DND-41 (cell line): ENCODE data around the gene PTPN9.

Experiments
- ATAC-seq: fragments of 200-7000 bp; cut with Tn5 transposase; 3 replicates; pipeline ENCODE4 v1.9.1; 2021; ENCODE audit warnings: low read depth; ENCODE audit not compliant: insufficient read depth
- DNase-seq: peaks from one replicate; pipeline ENCODE4 v3.0.0-alpha.2; 2020
- H2AFZ ChIP-seq: 2 replicates; pipeline ENCODE4 v1.6.0; 2012; ENCODE audit warnings: low read depth, low read length
- H3K27ac ChIP-seq: 2 replicates; pipeline ENCODE4 v1.5.1; 2012; ENCODE audit warnings: low read length, inconsistent platforms
- H3K27me3 ChIP-seq: fragments of 200-600 bp; sonication (generic); 2 replicates; pipeline ENCODE4 v1.6.0; 2012; ENCODE audit warnings: low read length, mild to moderate bottlenecking, inconsistent platforms; ENCODE audit not compliant: insufficient read depth, poor library complexity
- H3K36me3 ChIP-seq: 2 replicates; pipeline ENCODE4 v1.5.1; 2012; ENCODE audit warnings: low read length, inconsistent platforms; ENCODE audit not compliant: insufficient read depth
- H3K4me1 ChIP-seq: 2 replicates; pipeline ENCODE4 v1.5.1; 2012; ENCODE audit warnings: mild to moderate bottlenecking, low read length; ENCODE audit not compliant: insufficient read depth
- H3K4me2 ChIP-seq: 2 replicates; pipeline ENCODE4 v1.6.0; 2012; ENCODE audit warnings: mild to moderate bottlenecking, moderate library complexity, low read length, inconsistent platforms; ENCODE audit not compliant: insufficient read depth
- H3K4me3 ChIP-seq, 2 experiments: fragments of 200-600 bp in 1 of 2; shearing (Covaris generic) in 1 of 2; 2 replicates each; pipeline ENCODE4 v1.5.1; 2012 to 2016; ENCODE audit warnings: inconsistent platforms in 2 of 2, low read length in 2 of 2, mild to moderate bottlenecking in 2 of 2, low read depth in 1 of 2, moderate library complexity in 1 of 2
- H3K79me2 ChIP-seq: 2 replicates; pipeline ENCODE4 v1.6.0; 2012; ENCODE audit warnings: low read length, inconsistent platforms; ENCODE audit not compliant: insufficient read depth
- H3K9ac ChIP-seq: 2 replicates; pipeline ENCODE4 v1.6.0; 2012; ENCODE audit warnings: low read depth, mild to moderate bottlenecking, inconsistent platforms, low read length, moderate library complexity
- H3K9me3 ChIP-seq: 2 replicates; pipeline ENCODE4 v1.5.1; 2012; ENCODE audit warnings: low read length, moderate library complexity, mild to moderate bottlenecking, inconsistent platforms; ENCODE audit not compliant: insufficient read depth, severe bottlenecking
- H4K20me1 ChIP-seq: 2 replicates; pipeline ENCODE4 v1.6.0; 2012; ENCODE audit warnings: low read length; ENCODE audit not compliant: insufficient read depth
- EZH2 ChIP-seq: IDR thresholded peaks from 3 replicates; pipeline ENCODE4 v1.6.1; 2012; ENCODE audit warnings: borderline replicate concordance, low read depth, mild to moderate bottlenecking, moderate library complexity, low read length, inconsistent platforms; ENCODE audit not compliant: severe bottlenecking
- TF ChIP-seq, protein P1 (sequence below): IDR thresholded peaks from 2 replicates; pipeline ENCODE4 v1.5.1; 2012; ENCODE audit warnings: borderline replicate concordance, low read length, moderate library complexity, mild to moderate bottlenecking; ENCODE audit not compliant: poor library complexity, severe bottlenecking; ENCODE audit errors: extremely low read depth

PTPN9 gene

DNA sequence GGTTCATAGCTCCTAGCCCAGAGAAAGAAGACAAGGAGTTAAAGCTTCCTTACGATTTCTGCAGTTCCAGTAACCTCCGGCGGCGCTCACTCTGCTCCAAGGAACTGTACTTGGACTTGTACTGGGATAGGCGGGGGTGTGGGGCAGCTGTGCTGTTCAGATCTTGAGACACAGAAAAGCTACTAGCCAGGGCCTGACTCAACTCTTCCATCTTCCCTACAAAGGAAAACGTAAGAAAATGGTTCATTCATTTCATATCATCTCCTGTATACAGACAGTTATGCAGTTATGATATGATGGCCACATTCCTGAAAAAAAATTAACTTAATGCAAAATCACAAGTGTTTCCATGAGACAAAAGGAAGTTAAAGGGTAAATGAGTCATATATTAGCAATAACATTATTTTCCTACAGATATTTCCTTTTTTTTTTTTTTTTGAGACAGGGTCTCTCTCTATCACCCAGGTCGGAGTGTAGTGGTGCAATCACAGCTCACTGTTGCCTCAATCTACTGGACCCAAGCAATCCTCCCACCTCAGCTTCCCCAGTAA, 41.8 kb upstream of the PTPN9 start:
- ATAC-seq: no peak
- Histone ChIP-seq H4K20me1 (no peaks in the 10 kb centered on the region), H3K9me3 (no peaks in the 10 kb centered on the region), H3K9ac (no peak overlapping the region), H3K27me3 (no peaks in the 10 kb centered on the region), H2AFZ (no peak overlapping the region), H3K4me2 (no peak overlapping the region), H3K27ac (no peak overlapping the region), H3K36me3 (peaks cover 45% of the 10 kb centered on the region), H3K4me3 (no peak overlapping the region), H3K4me1 (peaks cover 10% of the 10 kb centered on the region; the same call in 1 of the 2 replicates), H3K79me2 (peaks cover 8% of the 10 kb centered on the region)
- TF ChIP-seq, protein P1, sequence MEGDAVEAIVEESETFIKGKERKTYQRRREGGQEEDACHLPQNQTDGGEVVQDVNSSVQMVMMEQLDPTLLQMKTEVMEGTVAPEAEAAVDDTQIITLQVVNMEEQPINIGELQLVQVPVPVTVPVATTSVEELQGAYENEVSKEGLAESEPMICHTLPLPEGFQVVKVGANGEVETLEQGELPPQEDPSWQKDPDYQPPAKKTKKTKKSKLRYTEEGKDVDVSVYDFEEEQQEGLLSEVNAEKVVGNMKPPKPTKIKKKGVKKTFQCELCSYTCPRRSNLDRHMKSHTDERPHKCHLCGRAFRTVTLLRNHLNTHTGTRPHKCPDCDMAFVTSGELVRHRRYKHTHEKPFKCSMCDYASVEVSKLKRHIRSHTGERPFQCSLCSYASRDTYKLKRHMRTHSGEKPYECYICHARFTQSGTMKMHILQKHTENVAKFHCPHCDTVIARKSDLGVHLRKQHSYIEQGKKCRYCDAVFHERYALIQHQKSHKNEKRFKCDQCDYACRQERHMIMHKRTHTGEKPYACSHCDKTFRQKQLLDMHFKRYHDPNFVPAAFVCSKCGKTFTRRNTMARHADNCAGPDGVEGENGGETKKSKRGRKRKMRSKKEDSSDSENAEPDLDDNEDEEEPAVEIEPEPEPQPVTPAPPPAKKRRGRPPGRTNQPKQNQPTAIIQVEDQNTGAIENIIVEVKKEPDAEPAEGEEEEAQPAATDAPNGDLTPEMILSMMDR: no peak
- TF ChIP-seq EZH2: no peak
- no peak for DNase-seq

DNA sequence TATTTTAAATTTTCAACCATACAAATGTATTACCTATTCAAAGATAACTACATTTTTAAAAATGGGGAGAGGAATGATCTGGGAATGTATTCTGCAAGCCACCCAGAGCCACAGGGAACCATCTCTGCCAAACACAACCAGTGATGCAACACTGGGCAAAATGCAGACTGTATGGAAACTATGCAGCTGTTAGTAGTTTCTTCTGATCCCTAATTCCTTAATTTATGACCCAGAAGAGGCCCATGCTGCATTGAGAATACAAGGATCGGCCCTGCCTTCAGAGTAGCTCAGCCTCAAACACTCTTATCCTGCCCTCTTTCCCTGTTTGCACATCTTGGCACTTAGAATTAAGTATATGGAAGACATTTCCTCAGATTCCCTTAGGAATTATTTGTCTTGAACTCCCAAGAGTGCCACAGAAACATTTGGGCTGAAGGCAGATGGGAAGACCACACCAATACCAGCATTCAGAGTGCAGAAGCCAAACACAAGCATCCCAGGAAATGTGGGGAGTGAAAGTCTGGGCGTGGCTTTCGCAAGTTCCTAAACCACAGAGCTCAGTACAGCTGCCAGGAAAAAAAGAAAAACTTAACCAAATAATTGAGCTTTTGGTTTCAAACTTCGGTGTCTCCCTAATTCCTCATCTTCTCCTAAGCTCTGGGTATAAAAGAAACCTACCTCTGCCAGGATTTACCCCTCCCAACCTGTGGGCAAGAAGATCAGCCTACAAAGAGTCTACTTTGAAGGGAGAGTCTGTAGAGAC, 41.1 kb upstream of the PTPN9 start:
- Histone ChIP-seq H4K20me1 (no peaks in the 10 kb centered on the region), H3K27me3 (no peaks in the 10 kb centered on the region), H2AFZ (no peak overlapping the region), H3K79me2 (peaks cover 6% of the 10 kb centered on the region), H3K9me3 (no peaks in the 10 kb centered on the region), H3K4me3 (no peak overlapping the region), H3K9ac (no peak overlapping the region), H3K4me2 (no peak overlapping the region), H3K36me3 (peaks cover 47% of the 10 kb centered on the region), H3K27ac (no peak overlapping the region), H3K4me1 (peaks cover 10% of the 10 kb centered on the region; the same call in 1 of the 2 replicates)
- DNase-seq (no peak), ATAC-seq (no peak)
- TF ChIP-seq, protein P1: no peak
- no peak for TF ChIP-seq EZH2

DNA sequence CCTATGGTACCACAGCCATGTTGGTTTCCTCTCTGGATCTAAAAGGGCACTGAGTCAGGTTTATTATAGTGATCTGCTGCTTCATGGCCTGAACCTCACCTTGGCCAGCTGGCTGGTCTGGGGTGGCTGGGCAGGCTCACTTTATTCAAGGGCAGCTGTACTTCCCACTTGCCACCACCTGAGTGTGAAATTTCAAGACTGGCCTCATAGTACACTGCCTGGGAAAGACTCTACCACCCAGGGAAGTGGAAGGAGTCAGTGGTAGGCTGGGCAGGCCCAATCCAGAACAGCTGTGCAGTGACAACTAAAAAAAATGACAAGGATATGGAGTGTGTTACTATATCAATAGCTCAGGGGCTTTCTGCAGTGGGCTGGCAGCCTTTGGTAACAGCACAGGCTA, 37.7 kb upstream of the PTPN9 start:
- no peak overlapping the region for H3K27ac ChIP-seq
- H3K27me3 ChIP-seq: no peaks in the 10 kb centered on the region
- ATAC-seq (no peak), DNase-seq (no peak)
- H3K79me2 ChIP-seq: no peaks in the 10 kb centered on the region
- H3K9me3 ChIP-seq: no peaks in the 10 kb centered on the region
- TF ChIP-seq, protein P1: no peak
- TF ChIP-seq EZH2: no peak
- H3K4me1 ChIP-seq: 0 out of 2 replicates have a peak, but pooled peaks cover 4% of the 10 kb centered on the region
- no peak overlapping the region for H3K4me3 ChIP-seq
- no peak overlapping the region for H3K4me2 ChIP-seq
- H4K20me1 ChIP-seq: no peaks in the 10 kb centered on the region
- no peak overlapping the region for H3K9ac ChIP-seq
- H3K36me3 ChIP-seq: peaks cover 69% of the 10 kb centered on the region
- H2AFZ ChIP-seq: no peak overlapping the region
